Vagina (tissue), 2 donors: ENCODE measurements around the gene ARPP21.

Experiments used
- CTCF ChIP-seq, 3 experiments: fragments of 450-650 bp in 2 of 3; fragments of 200-600 bp in 1 of 3; sonication (generic) in 1 of 3; IDR thresholded peaks; one replicate each; pipeline ENCODE4 v1.5.1; 2017 to 2019; ENCODE audit warnings: antibody characterized with exemption in 3 of 3, mild to moderate bottlenecking in 2 of 3, moderate library complexity in 2 of 3
- POLR2A ChIP-seq, 2 donors: fragments of 450-650 bp; IDR thresholded peaks; one replicate each; pipeline ENCODE4 v1.6.1; 2017; ENCODE audit warnings: antibody characterized with exemption in 2 of 2, mild to moderate bottlenecking in 2 of 2, moderate library complexity in 2 of 2
- POLR2AphosphoS5 ChIP-seq, 2 donors: sonication (generic); formaldehyde crosslinking; IDR thresholded peaks; one replicate each; pipeline ENCODE4 v1.9.0; 2017; ENCODE audit warnings: antibody characterized with exemption in 2 of 2, mild to moderate bottlenecking in 2 of 2, low read depth in 1 of 2; ENCODE audit not compliant: insufficient read depth in 1 of 2

- TF ChIP-seq CTCF (IDR thresholded peaks at IDR 0.05) (no peak), POLR2A (IDR thresholded peaks at IDR 0.05) (no peak), POLR2AphosphoS5 (IDR thresholded peaks at IDR 0.05; ENCODE audit: insufficient read depth in 1 of 2, low read depth in 1 of 2) (no peak)
These were observed 12.5 kb downstream of the ARPP21 start for GRCh38 chr3:35651851-35652250.
